ENCODE data around the gene CTCF.

The CTCF gene

GRCh38 chr16:67535201-67535600, 27.1 kb upstream of the CTCF start:
- DNase-seq (ENCODE audit: low read depth in 2 of 2), result no peak

DNA sequence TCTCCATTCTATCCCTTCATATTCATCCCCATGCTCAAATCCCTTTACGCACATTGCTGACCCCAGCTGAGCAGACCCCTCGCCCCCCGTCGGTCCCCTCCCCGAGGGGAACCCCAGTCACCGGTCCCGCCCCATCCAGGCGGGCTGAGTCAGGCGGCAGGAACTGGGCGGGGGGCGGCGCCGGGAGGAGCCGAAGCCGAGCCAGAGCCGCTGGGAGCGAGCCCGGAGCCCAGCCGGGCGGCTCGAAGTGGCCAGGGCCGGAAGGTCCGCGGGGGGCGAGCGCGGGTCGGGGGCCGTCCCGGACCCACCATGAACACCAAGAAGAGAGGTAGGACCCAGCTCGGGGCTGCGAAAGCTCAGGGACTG, 25.1 kb upstream of the CTCF start:
- DNase-seq (ENCODE audit: low read depth in 2 of 2), result no peak

DNA sequence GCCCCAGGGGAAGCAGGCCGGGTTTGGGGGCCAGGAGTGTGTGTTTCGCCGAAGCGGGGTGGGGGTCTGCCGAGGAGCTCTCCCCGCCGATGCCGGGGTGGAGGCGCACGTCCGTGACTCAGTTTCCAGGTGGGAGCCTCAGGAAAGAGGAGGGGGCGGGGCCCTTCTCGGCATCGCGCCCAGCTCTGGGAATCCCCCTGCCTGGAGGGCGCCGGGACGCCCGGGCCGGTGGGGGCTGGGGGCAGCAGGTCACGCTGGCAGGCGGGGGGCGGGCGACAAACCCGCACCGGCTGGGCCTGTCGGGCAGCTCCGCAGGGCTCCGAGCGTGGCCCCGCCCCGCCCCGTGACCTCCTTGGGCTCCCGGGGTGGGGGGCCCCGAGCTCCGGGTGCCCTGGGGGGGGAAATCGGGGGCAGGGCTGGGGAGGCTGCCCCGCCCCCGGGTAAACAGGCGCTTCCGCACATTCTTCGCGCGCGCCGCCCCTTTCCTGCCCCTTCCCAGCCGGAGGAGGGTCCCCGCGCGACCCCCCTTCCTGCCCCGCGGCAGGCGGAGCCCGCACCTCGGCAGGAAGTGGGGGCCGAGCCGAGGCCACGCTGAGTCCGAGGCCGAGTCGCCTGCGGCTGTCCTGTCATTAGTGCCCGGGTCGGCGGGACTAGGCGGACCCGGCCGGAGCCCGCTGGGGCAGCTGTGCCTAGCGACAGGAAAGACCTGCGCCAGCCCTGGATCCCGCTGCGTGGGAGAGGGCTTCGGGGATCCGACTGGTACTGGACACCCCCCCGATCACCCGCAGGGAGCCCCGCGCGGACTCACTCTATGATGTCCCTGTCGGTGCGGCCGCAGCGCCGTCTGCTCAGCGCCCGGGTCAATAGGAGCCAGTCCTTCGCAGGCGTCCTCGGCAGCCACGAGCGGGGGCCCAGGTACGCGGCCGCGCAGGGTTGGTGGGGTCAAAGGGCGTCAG, 24.4 kb upstream of the CTCF start:
- peak; percentile 27 to 48 for DNase-seq (ENCODE audit: low read depth in 2 of 2)

DNA sequence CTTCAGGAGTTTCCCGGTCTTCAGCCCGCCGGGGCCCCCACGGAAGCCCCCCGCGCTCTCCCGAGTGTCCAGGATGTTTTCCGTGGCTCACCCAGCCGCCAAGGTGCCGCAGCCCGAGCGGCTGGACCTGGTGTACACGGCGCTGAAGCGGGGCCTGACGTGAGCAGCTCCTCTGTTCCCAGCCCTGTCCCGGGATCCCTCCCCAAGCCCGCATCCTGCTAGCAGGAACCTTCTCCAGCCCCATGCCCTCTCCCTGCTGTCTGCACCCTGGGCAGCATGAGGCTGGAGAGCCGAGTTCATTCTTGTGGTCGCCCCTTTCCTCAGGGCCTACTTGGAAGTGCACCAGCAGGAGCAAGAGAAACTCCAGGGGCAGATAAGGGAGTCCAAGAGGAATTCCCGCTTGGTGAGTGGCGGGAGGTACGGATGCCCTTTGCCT, 23.6 kb upstream of the CTCF start:
- no peak for DNase-seq (ENCODE audit: low read depth in 2 of 2)

DNA sequence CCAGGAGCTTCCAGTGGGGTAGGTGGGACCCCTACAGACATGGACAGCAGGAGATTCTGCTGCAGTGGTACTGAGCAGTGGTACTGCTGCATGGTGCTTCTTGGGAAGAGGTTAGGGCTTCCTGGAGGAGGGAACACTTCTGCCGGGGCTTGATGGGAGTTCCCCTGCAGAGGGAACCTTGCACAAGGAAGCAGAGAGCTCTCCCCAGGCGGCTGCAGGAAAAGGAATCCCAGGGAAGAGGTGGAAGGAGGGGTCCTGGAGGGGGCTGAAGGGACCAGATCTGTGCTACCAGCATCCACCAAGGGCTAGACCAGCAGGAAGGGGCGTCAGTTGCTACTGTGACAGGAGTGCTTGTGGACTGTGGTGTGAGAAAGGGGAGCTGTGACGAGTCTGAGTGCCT, 23.1 kb upstream of the CTCF start:
- no peak for DNase-seq (ENCODE audit: low read depth in 2 of 2)

GRCh38 chr16:67539691-67540635, 22.4 kb upstream of the CTCF start:
- no peak for DNase-seq (ENCODE audit: low read depth in 2 of 2)

GRCh38 chr16:67540756-67541155, 21.6 kb upstream of the CTCF start:
- DNase-seq (ENCODE audit: low read depth in 2 of 2), result no peak

DNA sequence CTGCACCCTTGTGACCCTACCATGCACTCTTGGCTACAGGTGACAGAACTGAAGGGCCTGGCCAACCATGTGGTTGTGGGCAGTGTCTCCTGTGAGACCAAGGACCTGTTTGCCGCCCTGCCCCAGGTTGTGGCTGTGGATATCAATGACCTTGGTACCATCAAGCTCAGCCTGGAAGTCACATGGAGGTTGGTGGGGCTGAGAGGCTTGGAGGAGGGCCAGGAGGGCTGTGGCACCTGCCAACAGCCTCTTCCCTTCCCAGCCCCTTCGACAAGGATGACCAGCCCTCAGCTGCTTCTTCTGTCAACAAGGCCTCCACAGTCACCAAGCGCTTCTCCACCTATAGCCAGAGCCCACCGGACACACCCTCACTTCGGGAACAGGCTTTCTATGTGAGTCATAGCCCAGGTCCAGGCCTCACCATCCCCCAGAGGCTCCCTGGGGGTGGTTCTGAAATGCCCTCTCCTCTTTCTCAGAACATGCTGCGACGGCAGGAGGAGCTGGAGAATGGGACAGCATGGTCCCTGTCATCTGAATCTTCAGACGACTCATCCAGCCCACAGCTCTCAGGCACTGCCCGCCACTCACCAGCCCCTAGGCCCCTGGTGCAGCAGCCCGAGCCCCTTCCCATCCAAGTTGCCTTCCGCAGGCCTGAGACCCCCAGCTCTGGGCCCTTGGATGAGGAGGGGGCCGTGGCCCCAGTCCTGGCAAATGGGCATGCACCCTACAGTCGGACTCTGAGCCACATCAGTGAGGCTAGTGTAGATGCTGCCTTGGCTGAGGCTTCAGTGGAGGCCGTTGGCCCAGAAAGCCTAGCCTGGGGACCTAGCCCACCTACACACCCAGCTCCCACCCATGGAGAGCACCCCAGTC, 20.7 kb upstream of the CTCF start:
- no peak for DNase-seq (ENCODE audit: low read depth in 2 of 2)

GRCh38 chr16:67542464-67542863, 19.9 kb upstream of the CTCF start:
- peak; percentile 54 to 55 for DNase-seq (ENCODE audit: low read depth in 2 of 2)

DNA sequence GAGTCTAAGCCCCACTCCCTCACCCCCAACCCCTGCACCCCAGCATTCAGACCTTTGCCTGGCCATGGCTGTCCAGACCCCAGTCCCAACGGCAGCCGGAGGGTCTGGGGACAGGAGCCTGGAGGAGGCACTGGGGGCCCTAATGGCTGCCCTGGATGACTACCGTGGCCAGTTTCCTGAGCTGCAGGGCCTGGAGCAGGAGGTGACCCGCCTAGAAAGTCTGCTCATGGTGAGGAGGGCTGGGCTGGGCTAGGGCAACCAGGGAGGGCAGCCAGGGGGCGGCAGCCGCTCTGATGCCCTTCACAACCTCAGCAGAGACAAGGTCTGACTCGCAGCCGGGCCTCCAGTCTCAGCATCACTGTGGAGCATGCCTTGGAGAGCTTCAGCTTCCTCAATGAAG, 19.3 kb upstream of the CTCF start:
- no peak for DNase-seq (ENCODE audit: low read depth in 2 of 2)

- DNase-seq (ENCODE audit: low read depth in 2 of 2), result no peak
These were observed 18.7 kb upstream of the CTCF start for GRCh38 chr16:67543582-67543981.

- no peak for DNase-seq (ENCODE audit: low read depth in 2 of 2)
These were observed 17.9 kb upstream of the CTCF start for GRCh38 chr16:67544329-67544841.

DNA sequence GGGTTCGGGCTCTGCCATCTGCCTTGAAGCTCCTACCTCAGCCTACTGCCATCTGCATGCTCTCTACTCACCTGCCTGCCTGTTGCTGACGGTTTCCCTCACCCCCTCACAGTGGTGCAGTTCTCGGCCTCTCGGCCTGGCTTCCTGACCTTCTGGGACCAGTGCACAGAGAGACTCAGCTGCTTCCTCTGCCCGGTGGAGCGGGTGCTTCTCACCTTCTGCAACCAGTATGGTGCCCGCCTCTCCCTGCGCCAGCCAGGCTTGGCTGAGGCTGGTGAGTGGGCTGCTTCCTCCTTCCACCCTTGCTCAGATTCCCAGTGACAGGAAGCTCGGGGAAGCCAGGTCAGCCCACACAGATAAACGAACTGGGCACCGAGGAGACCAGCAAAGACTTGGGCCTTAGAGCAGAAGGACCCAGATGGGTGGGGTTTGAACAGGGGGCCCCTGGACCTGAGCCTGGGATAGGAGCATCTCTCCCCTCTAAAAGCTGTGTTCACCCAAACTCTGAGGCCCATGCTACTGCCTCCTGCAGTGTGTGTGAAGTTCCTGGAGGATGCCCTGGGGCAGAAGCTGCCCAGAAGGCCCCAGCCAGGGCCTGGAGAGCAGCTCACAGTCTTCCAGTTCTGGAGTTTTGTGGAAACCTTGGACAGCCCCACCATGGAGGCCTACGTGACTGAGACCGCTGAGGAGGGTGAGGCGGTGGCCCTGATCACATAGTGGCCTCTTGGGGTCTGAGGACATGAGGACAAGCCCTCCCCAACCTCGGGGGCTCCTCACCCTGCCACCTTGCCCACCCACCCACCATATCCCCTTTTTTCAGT, 17.3 kb upstream of the CTCF start:
- DNase-seq (ENCODE audit: low read depth in 2 of 2), result no peak

- DNase-seq (ENCODE audit: low read depth in 2 of 2), result no peak
These were observed 16.7 kb upstream of the CTCF start for GRCh38 chr16:67545665-67546024.

DNA sequence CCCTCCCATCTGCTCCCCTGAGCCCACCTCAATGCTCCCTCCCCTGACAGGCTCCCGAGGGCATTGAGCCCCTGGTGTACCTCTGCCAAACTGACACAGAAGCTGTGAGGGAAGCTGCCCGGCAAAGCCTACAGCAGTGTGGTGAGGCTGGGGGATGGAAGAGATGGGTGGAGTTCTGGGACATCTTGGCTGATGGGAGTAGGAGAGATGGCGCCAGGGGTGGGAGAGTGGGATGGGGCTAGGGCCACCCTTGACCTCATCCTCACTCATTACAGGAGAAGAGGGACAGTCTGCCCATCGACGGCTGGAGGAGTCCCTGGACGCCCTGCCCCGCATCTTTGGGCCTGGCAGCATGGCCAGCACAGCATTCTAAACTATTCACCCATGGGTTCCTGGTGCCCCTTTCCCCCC, 16.2 kb upstream of the CTCF start:
- DNase-seq (ENCODE audit: low read depth in 2 of 2), result no peak

GRCh38 chr16:67546761-67547422, 15.4 kb upstream of the CTCF start:
- peak; percentile 41 to 51 for DNase-seq (ENCODE audit: low read depth in 2 of 2)

- DNase-seq (ENCODE audit: low read depth in 2 of 2), result no peak
These were observed 14.7 kb upstream of the CTCF start for GRCh38 chr16:67547423-67548264.

DNA sequence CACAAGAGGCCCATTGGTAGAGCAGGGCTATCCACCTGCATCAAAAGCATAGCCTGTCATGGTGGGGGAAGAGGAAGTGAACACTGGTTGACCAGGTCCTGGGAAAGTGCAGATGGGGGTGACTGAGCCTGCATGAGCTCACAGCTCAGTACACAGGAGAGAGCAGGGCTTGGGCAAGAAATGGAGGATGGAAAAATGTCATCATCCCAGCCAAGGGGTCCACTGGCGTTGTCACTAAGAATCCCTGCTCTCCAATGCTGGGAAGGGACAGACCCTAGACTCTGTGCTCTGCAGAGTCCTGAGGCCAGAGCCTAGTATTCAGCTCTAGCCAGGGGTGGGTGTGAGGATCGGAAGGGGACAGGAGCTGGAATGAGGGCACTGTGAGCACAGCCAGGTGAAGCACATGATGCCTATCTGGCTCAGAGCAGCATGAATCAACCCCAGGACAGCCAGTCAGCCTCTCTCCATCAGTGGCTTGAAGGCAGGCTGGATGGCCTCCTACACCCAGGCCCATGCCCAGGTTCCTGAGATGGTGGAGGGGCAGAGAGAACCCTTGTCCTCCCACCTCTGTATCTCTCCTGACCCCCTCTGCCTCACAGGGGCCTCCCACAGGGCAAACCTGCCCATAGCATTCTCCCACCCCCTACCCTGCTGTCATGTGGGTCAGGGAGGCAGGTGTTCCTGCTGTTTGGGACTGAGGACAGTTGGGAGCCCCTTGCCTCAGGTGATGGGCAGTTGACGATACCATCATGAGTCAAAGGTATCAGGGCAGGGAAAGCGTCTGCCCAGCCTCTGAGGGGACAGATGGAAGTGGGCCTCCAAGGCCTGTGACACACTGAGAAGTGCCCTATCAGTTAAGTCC, 13.8 kb upstream of the CTCF start:
- no peak for DNase-seq (ENCODE audit: low read depth in 2 of 2)
